Measurements from ENCODE around the gene GAMT. TPM values are rescaled to one million over a fixed set of nuclear protein-coding genes. Genes with fewer than 3 reads are reported as not detected.

GAMT gene
- total RNA-seq, 1 experiment from 2014 or later: 27.3 TPM

- H3K9me3 ChIP-seq (ENCODE audit: insufficient read depth, low read depth): no peaks in the 10 kb centered on the region
- no peak overlapping the region for H2AFZ ChIP-seq
- no peak overlapping the region for H3K4me3 ChIP-seq
- H3K4me2 ChIP-seq: no peak overlapping the region
- H3K4me1 ChIP-seq (replicated peaks; ENCODE audit: insufficient read depth): peaks cover 10% of the 10 kb centered on the region; the same call in 1 of the 2 replicates
- CTCF ChIA-PET: no interaction called here
- TF ChIP-seq EZH2 (IDR thresholded peaks at IDR 0.05; ENCODE audit: low read depth): no peak
- TF ChIP-seq, protein P1, sequence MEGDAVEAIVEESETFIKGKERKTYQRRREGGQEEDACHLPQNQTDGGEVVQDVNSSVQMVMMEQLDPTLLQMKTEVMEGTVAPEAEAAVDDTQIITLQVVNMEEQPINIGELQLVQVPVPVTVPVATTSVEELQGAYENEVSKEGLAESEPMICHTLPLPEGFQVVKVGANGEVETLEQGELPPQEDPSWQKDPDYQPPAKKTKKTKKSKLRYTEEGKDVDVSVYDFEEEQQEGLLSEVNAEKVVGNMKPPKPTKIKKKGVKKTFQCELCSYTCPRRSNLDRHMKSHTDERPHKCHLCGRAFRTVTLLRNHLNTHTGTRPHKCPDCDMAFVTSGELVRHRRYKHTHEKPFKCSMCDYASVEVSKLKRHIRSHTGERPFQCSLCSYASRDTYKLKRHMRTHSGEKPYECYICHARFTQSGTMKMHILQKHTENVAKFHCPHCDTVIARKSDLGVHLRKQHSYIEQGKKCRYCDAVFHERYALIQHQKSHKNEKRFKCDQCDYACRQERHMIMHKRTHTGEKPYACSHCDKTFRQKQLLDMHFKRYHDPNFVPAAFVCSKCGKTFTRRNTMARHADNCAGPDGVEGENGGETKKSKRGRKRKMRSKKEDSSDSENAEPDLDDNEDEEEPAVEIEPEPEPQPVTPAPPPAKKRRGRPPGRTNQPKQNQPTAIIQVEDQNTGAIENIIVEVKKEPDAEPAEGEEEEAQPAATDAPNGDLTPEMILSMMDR (conservative IDR thresholded peaks at IDR 0.05): no peak
- H3K27me3 ChIP-seq (ENCODE audit: insufficient read depth, low read depth): no peaks in the 10 kb centered on the region
- intact Hi-C loops (cut with micrococcal nuclease; ENCODE audit: unreplicated experiment): no loop called here
- H3K36me3 ChIP-seq (ENCODE audit: low read depth): no peaks in the 10 kb centered on the region
- H3K9me2 ChIP-seq (ENCODE audit: insufficient read depth): no peaks in the 10 kb centered on the region
- no peak overlapping the region for H3K27ac ChIP-seq
- H4K20me1 ChIP-seq (ENCODE audit: insufficient read depth): peaks cover 3% of the 10 kb centered on the region; the same call in 1 of the 2 replicates
- no peaks in the 10 kb centered on the region for H3K79me2 ChIP-seq (ENCODE audit: low read depth)
- no peak for DNase-seq
- no TSS peak for BruUV-seq (replicated peaks)
- POLR2A ChIA-PET (ENCODE audit: unreplicated experiment): no interaction called here
- H3F3A ChIP-seq (ENCODE audit: insufficient read depth, low read depth): peaks cover 25% of the 10 kb centered on the region
Measured at GRCh38 chr19:1447504-1447903, 46.2 kb upstream of the GAMT start.

- Histone ChIP-seq H4K20me1 (ENCODE audit: insufficient read depth) (peaks cover 9% of the 10 kb centered on the region; the same call in 1 of the 2 replicates), H3K27me3 (ENCODE audit: insufficient read depth, low read depth) (no peaks in the 10 kb centered on the region), H3K79me2 (ENCODE audit: low read depth) (peaks cover 3% of the 10 kb centered on the region; the same call in 1 of the 2 replicates), H3F3A (ENCODE audit: insufficient read depth, low read depth) (peaks cover 31% of the 10 kb centered on the region), H3K27ac (no peak overlapping the region), H3K9me3 (ENCODE audit: insufficient read depth, low read depth) (no peaks in the 10 kb centered on the region), H3K4me1 (replicated peaks; ENCODE audit: insufficient read depth) (peaks cover 10% of the 10 kb centered on the region; the same call in 1 of the 2 replicates), H3K4me2 (peak overlapping the region; percentile 72; the same call in 1 of the 2 replicates), H3K9me2 (ENCODE audit: insufficient read depth) (no peaks in the 10 kb centered on the region), H3K4me3 (no peak overlapping the region), H3K36me3 (ENCODE audit: low read depth) (no peaks in the 10 kb centered on the region), H2AFZ (no peak overlapping the region)
- TF ChIP-seq, protein P1 (conservative IDR thresholded peaks at IDR 0.05): no peak
- TF ChIP-seq EZH2 (IDR thresholded peaks at IDR 0.05; ENCODE audit: low read depth): no peak
- POLR2A ChIA-PET (ENCODE audit: unreplicated experiment): no interaction called here
- no TSS peak for BruUV-seq (replicated peaks)
- CTCF ChIA-PET: no interaction called here
- no peak for DNase-seq
- intact Hi-C loops (cut with micrococcal nuclease; ENCODE audit: unreplicated experiment): no loop called here
Measured at GRCh38 chr19:1446713-1447481, 45.6 kb upstream of the GAMT start.

- peak in 1 of 2 experiments; percentile 61 for DNase-seq
- H3K9me2 ChIP-seq (ENCODE audit: insufficient read depth): no peaks in the 10 kb centered on the region
- H3K27me3 ChIP-seq (ENCODE audit: insufficient read depth, low read depth): no peaks in the 10 kb centered on the region
- H4K20me1 ChIP-seq (ENCODE audit: insufficient read depth): peaks cover 16% of the 10 kb centered on the region
- intact Hi-C loops (cut with micrococcal nuclease; ENCODE audit: unreplicated experiment): loop anchor here (2.0 kb wide), 1 partner anchor 45 kb away; the partner anchor contains the start of genes PCSK4 and REEP6
- H3K4me2 ChIP-seq: peak overlapping the region; percentile 72
- no TSS peak for BruUV-seq (replicated peaks)
- peaks cover under 1% of the 10 kb centered on the region; the same call in 1 of the 2 replicates for H3K36me3 ChIP-seq (ENCODE audit: low read depth)
- H3F3A ChIP-seq (ENCODE audit: insufficient read depth, low read depth): peaks cover 38% of the 10 kb centered on the region
- TF ChIP-seq, protein P1 (conservative IDR thresholded peaks at IDR 0.05): no peak
- TF ChIP-seq EZH2 (IDR thresholded peaks at IDR 0.05; ENCODE audit: low read depth): no peak
- ChIA-PET POLR2A (ENCODE audit: unreplicated experiment) (no interaction called here), CTCF (no interaction called here)
- peaks cover 11% of the 10 kb centered on the region; the same call in 1 of the 2 replicates for H3K79me2 ChIP-seq (ENCODE audit: low read depth)
- no peak overlapping the region for H3K27ac ChIP-seq
- H3K9me3 ChIP-seq (ENCODE audit: insufficient read depth, low read depth): no peaks in the 10 kb centered on the region
- no peak overlapping the region for H2AFZ ChIP-seq
- peaks cover 10% of the 10 kb centered on the region; the same call in 1 of the 2 replicates for H3K4me1 ChIP-seq (replicated peaks; ENCODE audit: insufficient read depth)
- H3K4me3 ChIP-seq: peak overlapping the region; percentile 51; the same call in 1 of the 2 replicates
Measured at GRCh38 chr19:1445932-1446712, 44.8 kb upstream of the GAMT start.

Data from PC-9 (cell line).